OCI-LY7 (cell line): ENCODE measurements around the gene PTPRCAP. TPM values are rescaled to one million over a fixed set of nuclear protein-coding genes. Genes with fewer than 3 reads are reported as not detected.

Source experiments
- BruUV-seq: library from RNA; stranded (reverse); fragments of 400-500 nt; replicated peaks from 2 replicates; lab custom pipeline; 2021; lab: Mats Ljungman, UMichigan
- CTCF ChIA-PET: fragments of 300-600 bp; sonication (Branson Sonifier 250); formaldehyde crosslinking; loops from one replicate; lab custom pipeline; 2022; ENCODE audit warnings: antibody characterized with exemption; ENCODE audit not compliant: unreplicated experiment; lab: Charles Lee
- POLR2A ChIA-PET: fragments of 300-600 bp; sonication (Branson Sonifier 250); formaldehyde crosslinking; loops from one replicate; lab custom pipeline; 2022; ENCODE audit warnings: antibody characterized with exemption; lab: Charles Lee
- DNase-seq: peaks from one replicate; pipeline ENCODE4 v3.0.0-alpha.2; 2015; ENCODE audit warnings: low spot score
- H2AFZ ChIP-seq: fragments of 200-600 bp; sonication (generic), shearing (Covaris generic); 2 replicates; pipeline ENCODE4 v1.6.1; 2014; ENCODE audit warnings: mild to moderate bottlenecking, antibody characterized with exemption, low read length, moderate library complexity
- H3K27ac ChIP-seq: fragments of 200-600 bp; sonication (generic); 2 replicates; pipeline ENCODE4 v1.5.1; 2014; ENCODE audit warnings: mixed run types, low read depth, mild to moderate bottlenecking, moderate library complexity, low read length, inconsistent platforms; ENCODE audit not compliant: poor library complexity, severe bottlenecking
- H3K36me3 ChIP-seq: fragments of 200-600 bp; sonication (generic); 2 replicates; pipeline ENCODE4 v1.6.1; 2014; ENCODE audit warnings: mild to moderate bottlenecking, antibody characterized with exemption, low read length, moderate library complexity, mixed read lengths; ENCODE audit not compliant: insufficient read depth
- H3K4me1 ChIP-seq: fragments of 200-600 bp; sonication (generic); 2 replicates; pipeline ENCODE4 v1.5.1; 2014; ENCODE audit warnings: mild to moderate bottlenecking, low read length; ENCODE audit not compliant: insufficient read depth, poor library complexity, severe bottlenecking
- H3K4me2 ChIP-seq: fragments of 200-600 bp; sonication (generic); 2 replicates; pipeline ENCODE4 v1.6.1; 2014; ENCODE audit warnings: mild to moderate bottlenecking, low read length
- H3K4me3 ChIP-seq: fragments of 200-600 bp; sonication (generic); 2 replicates; pipeline ENCODE4 v1.5.1; 2014; ENCODE audit warnings: mild to moderate bottlenecking, low read depth, low read length; ENCODE audit not compliant: poor library complexity, severe bottlenecking
- H3K79me2 ChIP-seq: fragments of 200-600 bp; sonication (generic); 2 replicates; pipeline ENCODE4 v1.6.1; 2016; ENCODE audit warnings: low read depth, mild to moderate bottlenecking, low read length, moderate library complexity, mixed read lengths; ENCODE audit not compliant: insufficient read depth
- H3K9me2 ChIP-seq: fragments of 200-600 bp; sonication (generic); 2 replicates; pipeline ENCODE4 v1.6.1; 2016; ENCODE audit warnings: mild to moderate bottlenecking, low read length, mixed read lengths; ENCODE audit not compliant: insufficient read depth
- H3K9me3 ChIP-seq: fragments of 200-600 bp; sonication (generic); 2 replicates; pipeline ENCODE4 v1.6.1; 2014; ENCODE audit warnings: mild to moderate bottlenecking, mixed run types, low read length, mixed read lengths
- H4K20me1 ChIP-seq: fragments of 200-600 bp; sonication (generic); 2 replicates; pipeline ENCODE4 v1.6.1; 2014; ENCODE audit warnings: mild to moderate bottlenecking, antibody characterized with exemption, low read length, moderate library complexity, mixed read lengths; ENCODE audit not compliant: insufficient read depth
- EZH2phosphoT487 ChIP-seq: fragments of 200-600 bp; sonication (generic); IDR thresholded peaks from 2 replicates; pipeline ENCODE4 v1.6.1; 2018; ENCODE audit warnings: low read depth, borderline replicate concordance, mild to moderate bottlenecking, mixed run types, antibody characterized with exemption, low read length, moderate library complexity, mixed read lengths
- intact Hi-C: fragments of 100-400 bp; cut with micrococcal nuclease; formaldehyde crosslinking; loops from one replicate; pipeline ENCODE4 v1.10.0; 2022; ENCODE audit not compliant: unreplicated experiment
- total RNA-seq, 2 experiments: library from RNA; depleted of rRNA in 1 of 2; stranded (reverse); fragments of >200 nt in 1 of 2; shearing (Covaris generic) in 1 of 2; gene quantifications; 2 replicates each; pipeline ENCODE4 v1.2.3, GENCODE V29; 2014 to 2022
- TF ChIP-seq, protein P1 (sequence below): fragments of 200-600 bp; sonication (generic); conservative IDR thresholded peaks from 2 replicates; pipeline ENCODE4 v1.5.1; 2014; ENCODE audit warnings: mild to moderate bottlenecking, antibody characterized with exemption, low read length, moderate library complexity, mixed read lengths

PTPRCAP gene
- total RNA-seq, 2 experiments from 2014 or later = 129 to 212 TPM

DNA sequence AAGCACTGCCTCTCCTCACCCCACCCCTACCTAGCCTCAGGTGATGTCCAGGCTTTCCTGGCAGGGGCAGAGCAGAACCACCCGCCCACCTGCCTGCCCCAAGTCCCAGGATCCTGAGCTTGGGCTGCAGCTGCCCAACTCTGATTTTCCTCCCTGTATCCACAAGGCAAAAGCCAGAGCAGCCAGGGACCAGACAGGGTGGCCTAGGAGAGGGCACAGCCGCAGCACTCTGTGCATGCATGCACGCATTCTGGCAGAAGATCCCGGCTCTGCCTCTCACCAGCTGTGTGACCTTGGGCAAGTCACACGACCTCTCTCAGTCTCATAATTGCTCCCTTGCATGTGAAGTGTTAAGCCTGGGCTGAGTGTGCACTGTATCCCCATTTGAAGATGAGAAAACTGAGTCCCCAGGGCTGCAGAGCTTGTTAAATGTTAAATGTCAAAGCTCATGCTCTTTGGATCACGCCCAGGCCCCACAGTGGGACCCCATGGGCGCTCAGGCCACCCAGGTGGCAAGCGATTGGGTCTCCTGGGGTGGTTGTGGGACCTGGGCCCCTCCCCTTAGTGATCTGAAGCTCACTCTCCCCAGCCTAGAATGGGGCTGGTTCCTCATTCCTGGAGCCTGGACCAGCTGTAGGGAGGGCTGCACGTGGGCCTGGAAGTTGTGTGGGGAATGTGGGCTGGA lies 24.8 kb downstream of the PTPRCAP start:
- Histone ChIP-seq H3K4me3 (no peak overlapping the region), H2AFZ (no peak overlapping the region), H3K36me3 (peaks cover 26% of the 10 kb centered on the region), H3K4me2 (no peak overlapping the region), H3K4me1 (peaks cover 75% of the 10 kb centered on the region), H3K9me3 (no peaks in the 10 kb centered on the region), H3K79me2 (peaks cover 5% of the 10 kb centered on the region; the same call in 1 of the 2 replicates), H3K27ac (no peak overlapping the region), H3K9me2 (no peaks in the 10 kb centered on the region), H4K20me1 (no peaks in the 10 kb centered on the region)
- BruUV-seq = no TSS peak
- ChIA-PET POLR2A (no interaction called here), CTCF (interaction anchor here (1.6 kb wide), 2 partner anchors 8 to 26 kb away, joined by 4 to 6 read pairs; no protein-coding TSS in a partner anchor)
- intact Hi-C loops = no loop called here
- TF ChIP-seq, protein P1, sequence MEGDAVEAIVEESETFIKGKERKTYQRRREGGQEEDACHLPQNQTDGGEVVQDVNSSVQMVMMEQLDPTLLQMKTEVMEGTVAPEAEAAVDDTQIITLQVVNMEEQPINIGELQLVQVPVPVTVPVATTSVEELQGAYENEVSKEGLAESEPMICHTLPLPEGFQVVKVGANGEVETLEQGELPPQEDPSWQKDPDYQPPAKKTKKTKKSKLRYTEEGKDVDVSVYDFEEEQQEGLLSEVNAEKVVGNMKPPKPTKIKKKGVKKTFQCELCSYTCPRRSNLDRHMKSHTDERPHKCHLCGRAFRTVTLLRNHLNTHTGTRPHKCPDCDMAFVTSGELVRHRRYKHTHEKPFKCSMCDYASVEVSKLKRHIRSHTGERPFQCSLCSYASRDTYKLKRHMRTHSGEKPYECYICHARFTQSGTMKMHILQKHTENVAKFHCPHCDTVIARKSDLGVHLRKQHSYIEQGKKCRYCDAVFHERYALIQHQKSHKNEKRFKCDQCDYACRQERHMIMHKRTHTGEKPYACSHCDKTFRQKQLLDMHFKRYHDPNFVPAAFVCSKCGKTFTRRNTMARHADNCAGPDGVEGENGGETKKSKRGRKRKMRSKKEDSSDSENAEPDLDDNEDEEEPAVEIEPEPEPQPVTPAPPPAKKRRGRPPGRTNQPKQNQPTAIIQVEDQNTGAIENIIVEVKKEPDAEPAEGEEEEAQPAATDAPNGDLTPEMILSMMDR = no peak
- no peak for TF ChIP-seq EZH2phosphoT487
- no peak for DNase-seq

DNA sequence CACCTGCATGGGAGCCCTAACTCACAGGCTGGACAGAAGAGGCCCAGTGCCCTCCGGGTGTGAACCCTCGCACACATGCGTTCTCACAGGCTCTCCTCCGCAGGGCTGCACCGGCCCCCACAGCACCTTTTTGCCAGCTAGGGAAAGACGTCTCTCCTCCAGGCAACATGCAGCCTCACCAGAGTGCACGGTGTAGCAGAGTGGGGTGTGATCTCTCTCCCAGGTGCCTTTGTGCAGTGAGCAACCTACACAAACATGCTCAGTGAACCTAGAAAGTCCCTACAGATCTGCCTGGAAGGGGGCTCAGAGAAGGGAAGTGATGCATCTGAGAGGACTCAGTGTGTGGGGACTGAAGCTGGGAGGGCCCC lies 25.7 kb downstream of the PTPRCAP start:
- Histone ChIP-seq H3K9me2 (no peaks in the 10 kb centered on the region), H3K79me2 (peaks cover 8% of the 10 kb centered on the region; the same call in 1 of the 2 replicates), H3K4me3 (no peak overlapping the region), H3K4me1 (peaks cover 76% of the 10 kb centered on the region), H3K4me2 (peak overlapping the region; percentile 38), H4K20me1 (no peaks in the 10 kb centered on the region), H2AFZ (no peak overlapping the region), H3K36me3 (peaks cover 32% of the 10 kb centered on the region), H3K27ac (peak overlapping the region; percentile 12), H3K9me3 (no peaks in the 10 kb centered on the region)
- CTCF ChIA-PET = interaction anchor here (1.6 kb wide), 2 partner anchors 9 to 27 kb away, joined by 4 to 6 read pairs; no protein-coding TSS in a partner anchor
- POLR2A ChIA-PET = interaction anchor here (0.8 kb wide), 1 partner anchor 9 kb away, joined by 3 read pairs; no protein-coding TSS in a partner anchor
- DNase-seq = peak; percentile 71
- BruUV-seq = no TSS peak
- intact Hi-C loops = no loop called here
- TF ChIP-seq, protein P1 = no peak
- TF ChIP-seq EZH2phosphoT487 = no peak
